Right atrium auricular region (tissue), 2 donors: ENCODE measurements around the gene MYH10. TPM values are rescaled to one million over a fixed set of nuclear protein-coding genes. Genes with fewer than 3 reads are reported as not detected.
A peak's percentile ranks its signal among the peaks of the same experiment; 100 is the strongest.

ENCODE experiments used
- DNase-seq: peaks from one replicate; pipeline ENCODE4 v3.0.0-alpha.2; 2019; ENCODE audit warnings: low spot score
- H3K27ac ChIP-seq, 2 donors: fragments of 200-600 bp; sonication (generic); 1 replicate in 1 of 2; 2 replicates in 1 of 2; pipeline ENCODE4 v1.5.1; 2016 to 2019
- H3K27me3 ChIP-seq, 2 donors: fragments of 200-600 bp; sonication (generic); one replicate each; pipeline versions ENCODE4 v1.5.1 to v1.6.0; 2017 to 2019
- H3K36me3 ChIP-seq: fragments of 200-600 bp; sonication (generic); one replicate; pipeline ENCODE4 v1.5.1; 2016
- H3K4me1 ChIP-seq, 2 donors: fragments of 200-600 bp; sonication (generic); one replicate each; pipeline versions ENCODE4 v1.5.1 to v1.6.0; 2017 to 2019
- H3K4me3 ChIP-seq, 2 donors: fragments of 200-600 bp; sonication (generic); 1 replicate in 1 of 2; 2 replicates in 1 of 2; pipeline ENCODE4 v1.5.1; 2017 to 2019; ENCODE audit warnings: mild to moderate bottlenecking in 1 of 2, moderate library complexity in 1 of 2
- H3K9me3 ChIP-seq, 2 donors: fragments of 200-600 bp; sonication (generic); one replicate each; pipeline ENCODE4 v1.5.1; 2019
- CTCF ChIP-seq, 2 donors: fragments of 200-600 bp; sonication (generic); IDR thresholded peaks; one replicate each; pipeline ENCODE4 v1.5.1; 2019; ENCODE audit warnings: antibody characterized with exemption in 2 of 2
- total RNA-seq, 2 donors: library from RNA; depleted of rRNA; stranded (reverse); fragments of >200 nt; gene quantifications; one replicate each; pipeline ENCODE4 v1.1.0, GENCODE V29; 2016

The MYH10 gene
- total RNA-seq, 2 donors from 2014 or later, result 48.9 to 49.1 TPM

- no peak for DNase-seq
- TF ChIP-seq CTCF (IDR thresholded peaks at IDR 0.05), result no peak
- Histone ChIP-seq H3K9me3 (no peaks in the 10 kb centered on the region), H3K27me3 (no peaks in the 10 kb centered on the region), H3K27ac (no peak overlapping the region), H3K4me1 (no peaks in the 10 kb centered on the region), H3K4me3 (no peak overlapping the region), H3K36me3 (peaks cover 61% of the 10 kb centered on the region)
Observed at GRCh38 chr17:8504460-8505207, 125.9 kb downstream of the MYH10 start.

GRCh38 chr17:8503807-8504206 is 126.7 kb downstream of the MYH10 start:
- Histone ChIP-seq H3K9me3 (no peaks in the 10 kb centered on the region), H3K27me3 (no peaks in the 10 kb centered on the region), H3K36me3 (peaks cover 62% of the 10 kb centered on the region), H3K4me1 (no peaks in the 10 kb centered on the region), H3K4me3 (no peak overlapping the region), H3K27ac (peak overlapping the region; percentile 18 to 36)
- TF ChIP-seq CTCF (IDR thresholded peaks at IDR 0.05), result no peak
- DNase-seq, result no peak

- Histone ChIP-seq H3K4me1 (no peaks in the 10 kb centered on the region), H3K9me3 (no peaks in the 10 kb centered on the region), H3K27me3 (no peaks in the 10 kb centered on the region), H3K36me3 (peaks cover 62% of the 10 kb centered on the region), H3K27ac (peak overlapping the region; percentile 18 to 36), H3K4me3 (no peak overlapping the region)
- peak; percentile 81 for DNase-seq
- TF ChIP-seq CTCF (IDR thresholded peaks at IDR 0.05), result no peak
Observed at GRCh38 chr17:8503368-8503767, 127.2 kb downstream of the MYH10 start.

GRCh38 chr17:8502126-8502525 is 128.4 kb downstream of the MYH10 start:
- peaks cover 62% of the 10 kb centered on the region for H3K36me3 ChIP-seq

DNA sequence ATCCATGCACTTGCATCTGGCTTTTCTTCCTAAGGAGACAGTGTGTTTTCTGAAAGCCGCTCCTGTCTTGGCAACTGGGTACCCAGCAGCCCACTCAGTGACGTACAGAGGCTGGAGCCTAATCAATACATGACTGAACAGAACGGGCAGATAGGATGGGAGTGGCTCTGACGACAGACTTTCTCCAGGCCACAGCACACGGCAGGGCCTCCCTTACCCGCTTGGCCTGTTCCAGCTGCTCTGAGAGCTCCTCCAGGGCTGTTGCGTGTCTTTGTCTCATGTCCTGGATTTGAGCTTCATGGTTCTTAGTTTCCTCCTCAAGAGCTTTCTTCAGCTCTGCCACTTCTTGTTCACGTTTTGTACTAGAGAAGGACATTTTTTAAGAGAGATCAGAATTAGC is 129.9 kb downstream of the MYH10 start:
- H3K36me3 ChIP-seq, result peaks cover 65% of the 10 kb centered on the region
- DNase-seq, result no peak
- no peaks in the 10 kb centered on the region for H3K27me3 ChIP-seq
- no peak overlapping the region for H3K4me3 ChIP-seq
- H3K4me1 ChIP-seq, result no peaks in the 10 kb centered on the region
- no peak for TF ChIP-seq CTCF (IDR thresholded peaks at IDR 0.05)
- H3K27ac ChIP-seq, result no peak overlapping the region
- no peaks in the 10 kb centered on the region for H3K9me3 ChIP-seq

More at GRCh38 chr17:8502126-8502525, 128.4 kb downstream of the MYH10 start:
- no peak overlapping the region for H3K4me3 ChIP-seq
- no peak for DNase-seq
- H3K9me3 ChIP-seq, result no peaks in the 10 kb centered on the region
- no peak overlapping the region for H3K27ac ChIP-seq
- TF ChIP-seq CTCF (IDR thresholded peaks at IDR 0.05), result no peak
- H3K4me1 ChIP-seq, result no peaks in the 10 kb centered on the region
- H3K27me3 ChIP-seq, result no peaks in the 10 kb centered on the region

- no peak for DNase-seq
- no peak for TF ChIP-seq CTCF (IDR thresholded peaks at IDR 0.05)
- Histone ChIP-seq H3K27ac (no peak overlapping the region), H3K4me3 (no peak overlapping the region), H3K9me3 (no peaks in the 10 kb centered on the region), H3K4me1 (no peaks in the 10 kb centered on the region), H3K36me3 (peaks cover 69% of the 10 kb centered on the region), H3K27me3 (no peaks in the 10 kb centered on the region)
Observed at GRCh38 chr17:8499614-8500013, 130.9 kb downstream of the MYH10 start.
